Measurements from ENCODE around the gene OR52D1. TPM values are rescaled to one million over a fixed set of nuclear protein-coding genes. Genes with fewer than 3 reads are reported as not detected.

The OR52D1 gene
- total and polyA plus RNA-seq, 2 experiments from 2014 or later, result not detected

DNA sequence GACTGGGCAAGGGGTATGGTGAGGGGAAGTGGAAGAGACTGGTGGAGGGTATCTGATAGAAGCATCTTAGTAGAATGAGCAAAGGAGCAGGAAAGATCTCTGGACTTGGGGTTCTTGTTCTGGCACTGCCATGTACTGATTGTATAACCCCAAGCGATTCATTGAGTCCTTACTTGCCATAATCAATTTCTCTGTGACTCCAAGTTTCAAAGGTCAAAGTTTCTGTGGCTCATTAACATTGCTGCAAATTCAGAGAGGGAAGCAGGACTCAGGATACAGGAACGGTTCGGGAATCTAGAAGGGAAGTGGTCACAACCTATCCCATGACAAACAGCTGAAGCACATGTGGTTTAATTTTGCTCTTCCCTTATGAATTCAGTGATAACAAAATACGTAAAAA lies 39.1 kb upstream of the OR52D1 start:
- WGBS, 2 experiments (ENCODE audit: low coverage in 1 of 2, low lambda C conversion rate in 2 of 2, missing lambda C conversion rate in 2 of 2), result 22 to 29% methylated on average over 4 of the region's 4 CpGs
- H3K79me2 ChIP-seq (ENCODE audit: insufficient read depth), result no peaks in the 10 kb centered on the region
- H3K9ac ChIP-seq, result no peak overlapping the region
- H4K20me1 ChIP-seq (ENCODE audit: insufficient read depth), result no peaks in the 10 kb centered on the region
- no peaks in the 10 kb centered on the region for H3K9me2 ChIP-seq (ENCODE audit: insufficient read depth)
- H3F3A ChIP-seq (ENCODE audit: insufficient read depth), result no peaks in the 10 kb centered on the region
- in situ Hi-C loops (cut with MboI), result no loop called here
- TF ChIP-seq EZH2phosphoT487 (IDR thresholded peaks at IDR 0.05; ENCODE audit: insufficient read depth, low read depth) (no peak), EZH2 (IDR thresholded peaks at IDR 0.05; ENCODE audit: insufficient read depth, poor library complexity, severe bottlenecking) (no peak)
- no peaks in the 10 kb centered on the region for H3K36me3 ChIP-seq (ENCODE audit: low read depth)
- no peak overlapping the region for H3K27ac ChIP-seq
- no peak overlapping the region for H3K4me2 ChIP-seq (ENCODE audit: unreplicated experiment)
- no peaks in the 10 kb centered on the region for H3K27me3 ChIP-seq (replicated peaks; ENCODE audit: insufficient read depth)
- H3K4me3 ChIP-seq, result no peak overlapping the region
- H3K4me1 ChIP-seq (ENCODE audit: insufficient read depth), result no peaks in the 10 kb centered on the region
- H3K9me3 ChIP-seq (ENCODE audit: low read depth), result no peaks in the 10 kb centered on the region
- no peak for DNase-seq
- H2AFZ ChIP-seq, result no peak overlapping the region

DNA sequence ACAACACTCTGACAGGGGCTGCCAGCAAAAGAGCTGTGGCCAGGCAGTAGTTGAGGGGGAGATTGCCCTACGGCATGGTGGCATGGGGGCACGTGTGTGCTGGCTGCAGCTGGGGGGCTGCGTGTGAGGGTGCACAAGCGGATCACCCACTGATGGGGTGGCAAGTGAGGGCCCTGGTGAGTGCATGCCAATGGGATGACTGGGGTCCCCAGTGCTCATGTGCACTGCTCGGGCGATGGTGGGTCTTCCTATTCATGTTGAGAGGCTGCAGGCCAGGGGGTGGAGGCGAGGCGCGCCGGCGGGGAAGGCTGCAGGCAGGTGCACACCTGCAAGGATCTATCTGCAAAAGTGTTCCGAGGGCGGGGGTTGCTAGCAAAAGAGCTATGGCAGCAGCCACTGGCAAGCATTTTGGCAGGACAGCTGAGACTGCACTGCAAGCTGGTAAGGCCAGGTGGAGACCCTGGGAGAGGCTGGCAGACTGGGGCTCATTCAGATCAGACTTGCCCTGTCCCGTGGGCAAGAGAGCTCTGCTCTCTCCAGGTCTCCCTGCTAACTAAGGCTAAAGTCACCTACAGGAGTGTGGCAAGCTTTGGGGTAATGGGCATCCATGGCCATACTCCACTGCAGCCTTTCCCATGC lies 27.4 kb upstream of the OR52D1 start:
- 55 to 60% methylated on average over 13 to 14 of the region's 14 CpGs for WGBS, 2 experiments (ENCODE audit: low coverage in 1 of 2, low lambda C conversion rate in 2 of 2, missing lambda C conversion rate in 2 of 2)
- TF ChIP-seq EZH2 (IDR thresholded peaks at IDR 0.05; ENCODE audit: insufficient read depth, poor library complexity, severe bottlenecking), result no peak
- no peak for TF ChIP-seq EZH2phosphoT487 (IDR thresholded peaks at IDR 0.05; ENCODE audit: insufficient read depth, low read depth)
- Histone ChIP-seq H3F3A (ENCODE audit: insufficient read depth) (no peaks in the 10 kb centered on the region), H3K4me2 (ENCODE audit: unreplicated experiment) (no peak overlapping the region), H3K36me3 (ENCODE audit: low read depth) (no peaks in the 10 kb centered on the region), H3K27me3 (replicated peaks; ENCODE audit: insufficient read depth) (no peaks in the 10 kb centered on the region), H3K9me3 (ENCODE audit: low read depth) (no peaks in the 10 kb centered on the region), H3K27ac (no peak overlapping the region), H3K9ac (no peak overlapping the region), H3K9me2 (ENCODE audit: insufficient read depth) (no peaks in the 10 kb centered on the region), H3K4me1 (ENCODE audit: insufficient read depth) (no peaks in the 10 kb centered on the region), H2AFZ (no peak overlapping the region), H3K79me2 (ENCODE audit: insufficient read depth) (no peaks in the 10 kb centered on the region), H4K20me1 (ENCODE audit: insufficient read depth) (no peaks in the 10 kb centered on the region), H3K4me3 (no peak overlapping the region)
- in situ Hi-C loops (cut with MboI), result no loop called here
- DNase-seq, result no peak

DNA sequence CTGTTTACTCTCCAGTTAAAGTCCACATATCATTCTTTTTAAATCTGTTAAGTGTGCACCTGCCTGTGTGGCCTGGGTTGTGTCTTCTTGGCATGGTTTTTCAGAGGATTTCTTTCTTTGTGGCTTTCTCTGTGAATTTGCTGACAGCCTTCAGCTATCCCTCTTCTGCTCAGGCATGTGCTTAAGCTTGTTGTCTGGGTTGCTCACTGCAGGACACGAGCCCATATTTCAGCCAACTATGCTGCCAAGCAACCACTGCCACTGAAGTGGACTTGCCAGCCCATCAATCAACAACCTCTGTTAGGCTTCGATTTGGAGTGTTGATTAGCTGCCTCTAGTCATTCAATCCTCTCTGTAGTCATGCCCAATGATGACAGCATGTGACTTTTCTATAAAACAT lies 21.0 kb upstream of the OR52D1 start:
- no peaks in the 10 kb centered on the region for H3K4me1 ChIP-seq (ENCODE audit: insufficient read depth)
- no peak for DNase-seq
- WGBS, 2 experiments (ENCODE audit: low coverage in 1 of 2, low lambda C conversion rate in 2 of 2, missing lambda C conversion rate in 2 of 2), result 0 to 3% methylated on average over 2 of the region's 2 CpGs
- no peaks in the 10 kb centered on the region for H3K36me3 ChIP-seq (ENCODE audit: low read depth)
- H3K27ac ChIP-seq, result no peak overlapping the region
- no peaks in the 10 kb centered on the region for H4K20me1 ChIP-seq (ENCODE audit: insufficient read depth)
- no peak overlapping the region for H3K4me2 ChIP-seq (ENCODE audit: unreplicated experiment)
- no peaks in the 10 kb centered on the region for H3K27me3 ChIP-seq (replicated peaks; ENCODE audit: insufficient read depth)
- H3K9ac ChIP-seq, result no peak overlapping the region
- no peak overlapping the region for H2AFZ ChIP-seq
- no peaks in the 10 kb centered on the region for H3F3A ChIP-seq (ENCODE audit: insufficient read depth)
- no peaks in the 10 kb centered on the region for H3K79me2 ChIP-seq (ENCODE audit: insufficient read depth)
- H3K9me3 ChIP-seq (ENCODE audit: low read depth), result no peaks in the 10 kb centered on the region
- in situ Hi-C loops (cut with MboI), result no loop called here
- no peaks in the 10 kb centered on the region for H3K9me2 ChIP-seq (ENCODE audit: insufficient read depth)
- H3K4me3 ChIP-seq, result no peak overlapping the region
- no peak for TF ChIP-seq EZH2 (IDR thresholded peaks at IDR 0.05; ENCODE audit: insufficient read depth, poor library complexity, severe bottlenecking)
- no peak for TF ChIP-seq EZH2phosphoT487 (IDR thresholded peaks at IDR 0.05; ENCODE audit: insufficient read depth, low read depth)

DNA sequence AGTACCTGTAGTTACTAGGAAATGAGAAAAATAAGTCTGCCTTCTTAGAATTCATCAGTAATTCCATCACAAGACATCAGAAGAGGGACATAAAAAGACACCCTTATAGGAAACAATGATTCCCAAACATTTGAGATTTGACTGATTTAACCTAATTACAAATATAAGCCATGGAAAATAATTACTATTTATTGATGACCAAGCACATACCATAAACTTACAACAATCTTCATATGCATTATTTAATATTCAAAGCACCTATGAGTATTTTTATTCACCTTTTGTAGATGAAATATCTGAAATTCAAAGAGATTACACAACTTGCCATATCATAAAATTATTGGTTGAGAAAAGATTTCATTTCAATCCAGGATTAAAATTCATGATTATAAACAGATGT lies 14.6 kb upstream of the OR52D1 start:
- Histone ChIP-seq H3K27me3 (replicated peaks; ENCODE audit: insufficient read depth) (0 out of 2 replicates have a peak, but pooled peaks cover 4% of the 10 kb centered on the region), H3K9me3 (ENCODE audit: low read depth) (no peaks in the 10 kb centered on the region), H3K4me1 (ENCODE audit: insufficient read depth) (no peaks in the 10 kb centered on the region), H4K20me1 (ENCODE audit: insufficient read depth) (no peaks in the 10 kb centered on the region), H3K36me3 (ENCODE audit: low read depth) (no peaks in the 10 kb centered on the region), H3K79me2 (ENCODE audit: insufficient read depth) (no peaks in the 10 kb centered on the region), H3K4me2 (ENCODE audit: unreplicated experiment) (no peak overlapping the region), H3K9ac (no peak overlapping the region), H3F3A (ENCODE audit: insufficient read depth) (no peaks in the 10 kb centered on the region), H3K27ac (no peak overlapping the region), H2AFZ (no peak overlapping the region), H3K4me3 (no peak overlapping the region), H3K9me2 (ENCODE audit: insufficient read depth) (no peaks in the 10 kb centered on the region)
- in situ Hi-C loops (cut with MboI), result no loop called here
- DNase-seq, result no peak
- no peak for TF ChIP-seq EZH2 (IDR thresholded peaks at IDR 0.05; ENCODE audit: insufficient read depth, poor library complexity, severe bottlenecking)
- TF ChIP-seq EZH2phosphoT487 (IDR thresholded peaks at IDR 0.05; ENCODE audit: insufficient read depth, low read depth), result no peak

All from GM23248 (cell line).